ENCODE measurements around the gene NR5A2.

The NR5A2 gene

GRCh38 chr1:200130552-200130951, 103.0 kb downstream of the NR5A2 start:
- no peak for DNase-seq

GRCh38 chr1:200131551-200132125, 104.1 kb downstream of the NR5A2 start:
- DNase-seq: no peak

- no peak for DNase-seq
Observed at GRCh38 chr1:200133123-200133522, 105.6 kb downstream of the NR5A2 start.

- DNase-seq: no peak
Observed at GRCh38 chr1:200134116-200134515, 106.6 kb downstream of the NR5A2 start.

GRCh38 chr1:200136384-200136783, 108.9 kb downstream of the NR5A2 start:
- DNase-seq: no peak

- no peak for DNase-seq
Observed at GRCh38 chr1:200139661-200140250, 112.2 kb downstream of the NR5A2 start.

- DNase-seq: no peak
Observed at GRCh38 chr1:200143347-200143746, 115.8 kb downstream of the NR5A2 start.

GRCh38 chr1:200146100-200146499, 118.6 kb downstream of the NR5A2 start:
- DNase-seq: no peak

GRCh38 chr1:200147094-200147493, 119.6 kb downstream of the NR5A2 start:
- DNase-seq: no peak

- no peak for DNase-seq
Observed at GRCh38 chr1:200147742-200148141, 120.2 kb downstream of the NR5A2 start.

- DNase-seq: no peak
Observed at GRCh38 chr1:200150006-200150405, 122.5 kb downstream of the NR5A2 start.

GRCh38 chr1:200150721-200151120, 123.2 kb downstream of the NR5A2 start:
- DNase-seq: no peak

GRCh38 chr1:200152336-200152735, 124.8 kb downstream of the NR5A2 start:
- DNase-seq: no peak

GRCh38 chr1:200153277-200154055, 126.0 kb downstream of the NR5A2 start:
- DNase-seq: no peak

GRCh38 chr1:200154069-200154767, 126.7 kb downstream of the NR5A2 start:
- no peak for DNase-seq

GRCh38 chr1:200157715-200158114, 130.2 kb downstream of the NR5A2 start:
- no peak for DNase-seq

- DNase-seq: no peak
Observed at GRCh38 chr1:200161801-200162200, 134.3 kb downstream of the NR5A2 start.

- DNase-seq: no peak
Observed at GRCh38 chr1:200162258-200162657, 134.7 kb downstream of the NR5A2 start.

GRCh38 chr1:200162877-200163276, 135.4 kb downstream of the NR5A2 start:
- no peak for DNase-seq

- no peak for DNase-seq
Observed at GRCh38 chr1:200163911-200164310, 136.4 kb downstream of the NR5A2 start.

- DNase-seq: no peak
Observed at GRCh38 chr1:200165493-200166220, 138.1 kb downstream of the NR5A2 start.

GRCh38 chr1:200166411-200166810, 138.9 kb downstream of the NR5A2 start:
- DNase-seq: no peak

- no peak for DNase-seq
Observed at GRCh38 chr1:200168926-200169325, 141.4 kb downstream of the NR5A2 start.

All from femur (tissue), 1 donor.